H9 (cell line): ENCODE results near the gene OGFOD2. TPM values are rescaled to one million over a fixed set of nuclear protein-coding genes. Genes with fewer than 3 reads are reported as not detected.

Experiments
- DNase-seq: peaks from one replicate; pipeline ENCODE4 v3.0.0-alpha.2; 2017
- H2AFZ ChIP-seq: one replicate; pipeline ENCODE4 v1.6.1; 2013; ENCODE audit warnings: mild to moderate bottlenecking, low read length, control low read depth, moderate library complexity
- H2AK5ac ChIP-seq: 2 replicates; pipeline ENCODE4 v1.6.1; 2013; ENCODE audit warnings: low read length, control low read depth, mixed read lengths; ENCODE audit not compliant: insufficient read length
- H2BK120ac ChIP-seq: one replicate; pipeline ENCODE4 v1.6.1; 2013; ENCODE audit warnings: low read depth, mild to moderate bottlenecking, low read length, control low read depth, inconsistent platforms; ENCODE audit not compliant: poor library complexity, severe bottlenecking
- H2BK12ac ChIP-seq: 2 replicates; pipeline ENCODE4 v1.6.1; 2013; ENCODE audit warnings: low read length, control low read depth, mixed read lengths, low read depth; ENCODE audit not compliant: insufficient read length
- H2BK15ac ChIP-seq: 2 replicates; pipeline ENCODE4 v1.6.1; 2013; ENCODE audit warnings: low read depth, low read length, control low read depth
- H2BK20ac ChIP-seq: one replicate; pipeline ENCODE4 v1.6.1; 2013; ENCODE audit warnings: low read depth, mild to moderate bottlenecking, low read length, control low read depth, inconsistent platforms; ENCODE audit not compliant: poor library complexity, severe bottlenecking
- H2BK5ac ChIP-seq: 2 replicates; pipeline ENCODE4 v1.6.1; 2013; ENCODE audit warnings: low read length, control low read depth, mixed read lengths; ENCODE audit not compliant: insufficient read length
- H3K14ac ChIP-seq: 2 replicates; pipeline ENCODE4 v1.6.1; 2013; ENCODE audit warnings: low read length, control low read depth; ENCODE audit not compliant: insufficient read depth
- H3K18ac ChIP-seq: 2 replicates; pipeline ENCODE4 v1.6.1; 2013; ENCODE audit warnings: low read depth, mild to moderate bottlenecking, mixed read lengths, low read length, control low read depth; ENCODE audit not compliant: insufficient read length
- H3K23ac ChIP-seq: 2 replicates; pipeline ENCODE4 v1.6.1; 2013; ENCODE audit warnings: low read length, control low read depth, mixed read lengths, low read depth; ENCODE audit not compliant: insufficient read length
- H3K23me2 ChIP-seq: 2 replicates; pipeline ENCODE4 v1.6.1; 2013; ENCODE audit warnings: low read depth, mild to moderate bottlenecking, mixed read lengths, low read length, control low read depth; ENCODE audit not compliant: insufficient read length, poor library complexity, severe bottlenecking
- H3K27ac ChIP-seq: 2 replicates; pipeline ENCODE4 v1.5.1; 2013; ENCODE audit warnings: low read length, control low read depth, mixed read lengths, low read depth; ENCODE audit not compliant: insufficient read length
- H3K27me3 ChIP-seq: 2 replicates; pipeline ENCODE4 v1.6.1; 2013; ENCODE audit warnings: low read length, control low read depth, inconsistent platforms; ENCODE audit not compliant: insufficient read depth
- H3K4ac ChIP-seq: 2 replicates; pipeline ENCODE4 v1.6.1; 2013; ENCODE audit warnings: low read depth, mild to moderate bottlenecking, control low read depth, inconsistent platforms, low read length, moderate library complexity
- H3K4me1 ChIP-seq: 2 replicates; pipeline ENCODE4 v1.6.1; 2013; ENCODE audit warnings: low read length, control low read depth, inconsistent platforms; ENCODE audit not compliant: insufficient read depth
- H3K4me2 ChIP-seq: 2 replicates; pipeline ENCODE4 v1.6.1; 2013; ENCODE audit warnings: low read length, control low read depth, mixed read lengths; ENCODE audit not compliant: insufficient read length, insufficient read depth
- H3K56ac ChIP-seq: 2 replicates; pipeline ENCODE4 v1.6.1; 2013; ENCODE audit warnings: low read depth, mild to moderate bottlenecking, mixed read lengths, low read length, control low read depth; ENCODE audit not compliant: insufficient read length
- H3K79me1 ChIP-seq: 2 replicates; pipeline ENCODE4 v1.6.1; 2013; ENCODE audit warnings: low read depth, mild to moderate bottlenecking, moderate library complexity, low read length, control low read depth, inconsistent platforms; ENCODE audit not compliant: insufficient read depth, poor library complexity, severe bottlenecking
- H3K79me2 ChIP-seq: 2 replicates; pipeline ENCODE4 v1.6.1; 2013; ENCODE audit warnings: low read length, control low read depth, inconsistent platforms; ENCODE audit not compliant: insufficient read depth
- H3K9ac ChIP-seq: 2 replicates; pipeline ENCODE4 v1.6.1; 2013; ENCODE audit warnings: low read length, control low read depth, mixed read lengths; ENCODE audit not compliant: insufficient read length; ENCODE audit errors: extremely low read depth
- H3K9me3 ChIP-seq: one replicate; pipeline ENCODE4 v1.6.1; 2013; ENCODE audit warnings: low read depth, low read length, inconsistent platforms; ENCODE audit not compliant: control insufficient read depth
- H3T11ph ChIP-seq: one replicate; pipeline ENCODE4 v1.6.1; 2013; ENCODE audit warnings: mild to moderate bottlenecking, low read length, control low read depth, inconsistent platforms
- H4K20me1 ChIP-seq: one replicate; pipeline ENCODE4 v1.6.1; 2013; ENCODE audit not compliant: control insufficient read depth, insufficient read length, insufficient read depth
- H4K5ac ChIP-seq: 2 replicates; pipeline ENCODE4 v1.6.1; 2013; ENCODE audit warnings: low read depth, mild to moderate bottlenecking, mixed read lengths, low read length, control low read depth; ENCODE audit not compliant: insufficient read length
- H4K8ac ChIP-seq: replicated peaks from 2 replicates; pipeline ENCODE4 v1.6.1; 2013; ENCODE audit warnings: low read length, control low read depth, mixed read lengths, low read depth; ENCODE audit not compliant: insufficient read length
- H4K91ac ChIP-seq: 2 replicates; pipeline ENCODE4 v1.6.1; 2013; ENCODE audit warnings: low read depth, mild to moderate bottlenecking, moderate library complexity, mixed read lengths, low read length, control low read depth; ENCODE audit not compliant: insufficient read length
- H3K27ac Mint-ChIP-seq, 3 experiments: 2 replicates in 2 of 3; 3 replicates in 1 of 3; pipeline ENCODE4 v1.8.0; 2020 to 2021; ENCODE audit warnings: mixed read lengths in 3 of 3, mild to moderate bottlenecking in 1 of 3, moderate library complexity in 1 of 3
- H3K27me3 Mint-ChIP-seq: 2 replicates; pipeline ENCODE4 v1.8.0; 2021; ENCODE audit warnings: low read depth, mild to moderate bottlenecking, moderate library complexity, mixed read lengths
- H3K36me3 Mint-ChIP-seq, 3 experiments: 2 replicates in 2 of 3; 3 replicates in 1 of 3; pipeline ENCODE4 v1.8.0; 2020 to 2021; ENCODE audit warnings: low read depth in 3 of 3, mixed read lengths in 3 of 3; ENCODE audit not compliant: insufficient read depth in 1 of 3
- H3K4me1 Mint-ChIP-seq, 2 experiments: 2 replicates each; pipeline ENCODE4 v1.8.0; 2020; ENCODE audit warnings: mixed read lengths in 2 of 2
- H3K4me3 Mint-ChIP-seq, 2 experiments: 2 replicates in 1 of 2; 3 replicates in 1 of 2; pipeline ENCODE4 v1.8.0; 2020 to 2021; ENCODE audit warnings: mild to moderate bottlenecking in 2 of 2, mixed read lengths in 2 of 2, moderate library complexity in 1 of 2
- H3K9me3 Mint-ChIP-seq, 2 experiments: 2 replicates in 1 of 2; 3 replicates in 1 of 2; pipeline ENCODE4 v1.8.0; 2020; ENCODE audit warnings: mild to moderate bottlenecking in 2 of 2, mixed read lengths in 2 of 2, moderate library complexity in 1 of 2
- WGBS: extraction: QIAGEN DNeasy Blood & Tissue Kit; methylation state at CpG from one replicate; pipeline ENCODE4 v1.1.7; 2013; ENCODE audit warnings: missing lambda C conversion rate, low lambda C conversion rate, mixed read lengths; ENCODE audit not compliant: insufficient read length; ENCODE audit errors: extremely low coverage; 5-methylcytosine and 5-hydroxymethylcytosine counted together
- total RNA-seq: library from RNA; stranded (reverse); gene quantifications from 2 replicates; pipeline ENCODE4 v1.2.1, GENCODE V29; 2021
- TF ChIP-seq, protein P1 (sequence below): fragments of 200-600 bp; sonication (generic); conservative IDR thresholded peaks from 3 replicates; pipeline ENCODE4 v1.8.0; 2021; ENCODE audit warnings: antibody characterized with exemption, mild to moderate bottlenecking

OGFOD2 gene
- total RNA-seq, 1 experiment from 2014 or later = 14.7 TPM

DNA sequence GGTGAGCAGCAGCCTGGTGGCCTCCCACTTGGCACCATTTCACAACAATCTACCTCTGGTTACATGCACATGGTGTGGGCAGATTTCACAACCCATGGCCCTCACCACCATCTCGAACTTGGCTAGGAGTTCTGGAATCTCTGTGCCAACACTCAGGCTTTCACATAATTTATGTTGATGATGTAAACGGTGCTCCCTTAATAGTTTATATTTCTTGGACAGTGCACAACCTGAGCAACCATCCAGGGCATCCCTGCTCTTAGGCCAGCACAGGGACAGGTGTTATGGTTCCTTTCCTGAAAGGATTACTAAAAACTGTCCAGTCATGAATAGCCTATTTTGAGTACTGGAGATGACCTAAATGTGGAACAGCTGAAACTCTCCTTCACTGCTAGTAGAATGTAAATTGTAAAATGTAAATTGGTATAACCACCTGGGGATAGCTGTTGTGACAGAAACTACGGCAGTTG lies 37.4 kb upstream of the OGFOD2 start:
- no peak overlapping the region for H2BK15ac ChIP-seq
- Mint-ChIP-seq H3K9me3 (no peaks in the 10 kb centered on the region), H3K27ac (no peak overlapping the region), H3K36me3 (no peaks in the 10 kb centered on the region), H3K27me3 (peaks cover 15% of the 10 kb centered on the region), H3K4me1 (peaks cover 0 to 4% of the 10 kb centered on the region in 2 experiments; a peak in 2 of 4 replicates), H3K4me3 (no peak overlapping the region)
- no peak overlapping the region for H3K27ac ChIP-seq
- H3K4me2 ChIP-seq = no peak overlapping the region
- H3T11ph ChIP-seq = no peak overlapping the region
- TF ChIP-seq, protein P1, sequence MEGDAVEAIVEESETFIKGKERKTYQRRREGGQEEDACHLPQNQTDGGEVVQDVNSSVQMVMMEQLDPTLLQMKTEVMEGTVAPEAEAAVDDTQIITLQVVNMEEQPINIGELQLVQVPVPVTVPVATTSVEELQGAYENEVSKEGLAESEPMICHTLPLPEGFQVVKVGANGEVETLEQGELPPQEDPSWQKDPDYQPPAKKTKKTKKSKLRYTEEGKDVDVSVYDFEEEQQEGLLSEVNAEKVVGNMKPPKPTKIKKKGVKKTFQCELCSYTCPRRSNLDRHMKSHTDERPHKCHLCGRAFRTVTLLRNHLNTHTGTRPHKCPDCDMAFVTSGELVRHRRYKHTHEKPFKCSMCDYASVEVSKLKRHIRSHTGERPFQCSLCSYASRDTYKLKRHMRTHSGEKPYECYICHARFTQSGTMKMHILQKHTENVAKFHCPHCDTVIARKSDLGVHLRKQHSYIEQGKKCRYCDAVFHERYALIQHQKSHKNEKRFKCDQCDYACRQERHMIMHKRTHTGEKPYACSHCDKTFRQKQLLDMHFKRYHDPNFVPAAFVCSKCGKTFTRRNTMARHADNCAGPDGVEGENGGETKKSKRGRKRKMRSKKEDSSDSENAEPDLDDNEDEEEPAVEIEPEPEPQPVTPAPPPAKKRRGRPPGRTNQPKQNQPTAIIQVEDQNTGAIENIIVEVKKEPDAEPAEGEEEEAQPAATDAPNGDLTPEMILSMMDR = no peak
- H3K9me3 ChIP-seq = no peaks in the 10 kb centered on the region
- no peak overlapping the region for H2BK120ac ChIP-seq
- H3K23ac ChIP-seq = no peak overlapping the region
- H2BK12ac ChIP-seq = no peak overlapping the region
- H3K14ac ChIP-seq = no peak overlapping the region
- H3K18ac ChIP-seq = no peak overlapping the region
- no peak overlapping the region for H3K56ac ChIP-seq
- H2AFZ ChIP-seq = no peak overlapping the region
- WGBS = no CpG with 5 or more reads among the region's 3 CpGs
- no peaks in the 10 kb centered on the region for H3K4me1 ChIP-seq
- H4K8ac ChIP-seq = no peak overlapping the region
- H2AK5ac ChIP-seq = no peak overlapping the region
- H4K20me1 ChIP-seq = no peaks in the 10 kb centered on the region
- no peak overlapping the region for H4K5ac ChIP-seq
- H3K9ac ChIP-seq = no peak overlapping the region
- H3K79me2 ChIP-seq = no peaks in the 10 kb centered on the region
- no peaks in the 10 kb centered on the region for H3K79me1 ChIP-seq
- H3K23me2 ChIP-seq = no peaks in the 10 kb centered on the region
- H4K91ac ChIP-seq = no peak overlapping the region
- no peak for DNase-seq
- H3K4ac ChIP-seq = no peak overlapping the region
- H3K27me3 ChIP-seq = no peaks in the 10 kb centered on the region
- H2BK20ac ChIP-seq = no peak overlapping the region
- H2BK5ac ChIP-seq = no peak overlapping the region
